Measurements from ENCODE around the gene CLEC14A. TPM values are rescaled to one million over a fixed set of nuclear protein-coding genes. Genes with fewer than 3 reads are reported as not detected.

The CLEC14A gene
- total and polyA plus RNA-seq, 9 of the 15 experiments (the other 6 are each of a cell fraction or from before 2014, with no cell fraction given) = not detected

DNA sequence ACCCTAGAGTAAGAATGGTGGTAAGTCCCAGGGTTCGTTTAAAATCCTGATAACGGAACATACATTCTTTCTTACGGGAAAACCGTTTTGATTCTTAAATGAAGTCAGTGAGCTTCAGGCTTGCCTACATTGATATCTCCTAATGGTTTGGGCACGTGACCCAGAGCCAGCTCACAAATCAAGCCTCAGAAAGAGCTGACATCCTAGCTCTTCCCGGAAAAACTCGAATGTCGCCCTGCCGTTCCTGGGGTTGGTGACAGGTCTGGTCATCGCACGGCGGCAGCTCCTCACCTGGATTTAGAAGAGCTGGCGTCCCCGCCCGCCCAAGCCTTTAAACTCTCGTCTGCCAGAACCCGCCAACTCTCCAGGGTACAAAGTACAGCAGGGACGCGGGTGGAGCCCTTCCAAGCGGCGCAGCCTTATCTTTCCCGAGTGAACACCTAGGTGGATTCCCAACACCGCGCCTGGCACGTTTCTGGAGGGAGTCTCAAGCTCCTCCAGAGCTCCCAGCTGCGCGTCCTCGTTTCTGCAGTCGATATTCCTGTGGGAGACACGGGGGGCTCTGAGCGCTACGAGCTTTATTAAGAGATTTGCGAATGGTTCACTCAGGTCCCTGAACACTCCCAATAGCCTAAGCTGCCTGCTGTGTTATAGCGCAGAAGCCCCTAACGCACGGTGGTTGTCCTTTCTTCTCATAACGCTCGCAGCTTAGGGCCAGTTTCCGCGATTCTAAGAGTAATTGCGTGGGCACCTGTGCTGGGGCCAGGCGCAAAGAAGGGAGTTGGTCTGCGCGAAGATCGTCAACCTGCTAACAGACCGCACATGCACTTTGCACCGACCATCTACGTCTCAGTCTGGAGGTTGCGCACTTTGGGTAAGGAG is 47.9 kb downstream of the CLEC14A start, which contains the start of gene SSTR1 (continued):
- TF ChIP-seq ETS1 (conservative IDR thresholded peaks at IDR 0.05; ENCODE audit: control insufficient read depth, low read depth, low read length) (no peak), MTA1 (IDR thresholded peaks at IDR 0.05; ENCODE audit: borderline replicate concordance) (no peak), ZNF445 (CRISPR knock-in tag; IDR thresholded peaks at IDR 0.05; ENCODE audit: low read depth) (no peak)
- TF ChIP-seq, protein P1, sequence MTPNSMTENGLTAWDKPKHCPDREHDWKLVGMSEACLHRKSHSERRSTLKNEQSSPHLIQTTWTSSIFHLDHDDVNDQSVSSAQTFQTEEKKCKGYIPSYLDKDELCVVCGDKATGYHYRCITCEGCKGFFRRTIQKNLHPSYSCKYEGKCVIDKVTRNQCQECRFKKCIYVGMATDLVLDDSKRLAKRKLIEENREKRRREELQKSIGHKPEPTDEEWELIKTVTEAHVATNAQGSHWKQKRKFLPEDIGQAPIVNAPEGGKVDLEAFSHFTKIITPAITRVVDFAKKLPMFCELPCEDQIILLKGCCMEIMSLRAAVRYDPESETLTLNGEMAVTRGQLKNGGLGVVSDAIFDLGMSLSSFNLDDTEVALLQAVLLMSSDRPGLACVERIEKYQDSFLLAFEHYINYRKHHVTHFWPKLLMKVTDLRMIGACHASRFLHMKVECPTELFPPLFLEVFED (CRISPR knock-in tag; conservative IDR thresholded peaks at IDR 0.05) = no peak

- ChIA-PET POLR2A (no interaction called here), CTCF (ENCODE audit: low intra/inter-chr PET ratio) (no interaction called here)
- BruUV-seq (replicated peaks) = no TSS peak
- no peaks in the 10 kb centered on the region for H3K9me1 ChIP-seq (ENCODE audit: control insufficient read depth, insufficient read depth, low read length)
- no peaks in the 10 kb centered on the region for H3K79me2 ChIP-seq (ENCODE audit: control insufficient read depth, insufficient read depth, low read length)
- intact Hi-C loops (cut with micrococcal nuclease) = no loop called here
- no peaks in the 10 kb centered on the region for H3K27me3 ChIP-seq (ENCODE audit: control insufficient read depth in 2 of 2, insufficient read depth in 2 of 2, low read length in 2 of 2)
- in situ Hi-C loops (cut with MboI) = no loop called here
- 0% methylated on average over 5 of the region's 5 CpGs for WGBS (ENCODE audit: insufficient coverage, low coverage, missing lambda C conversion rate)
- FAIRE-seq (no peak), DNase-seq (ENCODE audit: extremely low read depth in 1 of 4, low spot score in 3 of 4) (no peak), ATAC-seq (no peak)
- no peak overlapping the region for H3K4me2 ChIP-seq (ENCODE audit: insufficient read depth, low read length)
- TF ChIP-seq, protein P2, sequence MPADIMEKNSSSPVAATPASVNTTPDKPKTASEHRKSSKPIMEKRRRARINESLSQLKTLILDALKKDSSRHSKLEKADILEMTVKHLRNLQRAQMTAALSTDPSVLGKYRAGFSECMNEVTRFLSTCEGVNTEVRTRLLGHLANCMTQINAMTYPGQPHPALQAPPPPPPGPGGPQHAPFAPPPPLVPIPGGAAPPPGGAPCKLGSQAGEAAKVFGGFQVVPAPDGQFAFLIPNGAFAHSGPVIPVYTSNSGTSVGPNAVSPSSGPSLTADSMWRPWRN (IDR thresholded peaks at IDR 0.05; ENCODE audit: low read depth) = no peak
- TF ChIP-seq DMBX1 (CRISPR knock-in tag; IDR thresholded peaks at IDR 0.05; ENCODE audit: borderline replicate concordance) = no peak
- no peaks in the 10 kb centered on the region for H3K4me1 ChIP-seq (replicated peaks in 1 of 2; ENCODE audit: control insufficient read depth in 2 of 2, insufficient read depth in 2 of 2, low read length in 2 of 2)
- no peaks in the 10 kb centered on the region for H3K36me3 ChIP-seq (ENCODE audit: control insufficient read depth, insufficient read depth, low read length)
- H3K9ac ChIP-seq (ENCODE audit: insufficient read depth in 1 of 2, low read depth in 2 of 2, low read length in 2 of 2) = no peak overlapping the region
- H4K20me1 ChIP-seq (replicated peaks; ENCODE audit: control insufficient read depth, insufficient read depth, low read length) = no peaks in the 10 kb centered on the region
- H2AFZ ChIP-seq (ENCODE audit: low read depth, low read length) = no peak overlapping the region
- H3K4me3 ChIP-seq = no peak overlapping the region
- H3K27ac ChIP-seq (ENCODE audit: extremely low read depth, low read depth, low read length) = no peak overlapping the region
- H3K9me3 ChIP-seq (replicated peaks; ENCODE audit: control insufficient read depth, insufficient read depth, low read depth, low read length) = no peaks in the 10 kb centered on the region
Observed at GRCh38 chr14:38207377-38207735, 48.5 kb downstream of the CLEC14A start.
